GM19043 (cell line): ENCODE data around the gene NACAD.

ENCODE experiments used
- ATAC-seq: cut with Tn5 transposase; IDR thresholded peaks from one replicate; pipeline ENCODE4 v1.9.1; 2021; ENCODE audit warnings: low read depth; ENCODE audit not compliant: unreplicated experiment

NACAD gene

GRCh38 chr7:45032421-45032820, 56.3 kb downstream of the NACAD start:
- ATAC-seq = no peak

- no peak for ATAC-seq
Observed at GRCh38 chr7:45031829-45032228, 56.9 kb downstream of the NACAD start.
